Measurements from ENCODE around the gene ATP6V0B. TPM values are rescaled to one million over a fixed set of nuclear protein-coding genes. Genes with fewer than 3 reads are reported as not detected.

ATP6V0B gene
- total RNA-seq, 2 experiments from 2014 or later, result 116 to 122 TPM

- no peak overlapping the region for H3K27ac Mint-ChIP-seq
- DNase-seq, result no peak
- H3K4me3 Mint-ChIP-seq, result peak overlapping the region; percentile 93
- peaks cover 34% of the 10 kb centered on the region for H3K4me1 Mint-ChIP-seq
- no peaks in the 10 kb centered on the region for H3K27me3 Mint-ChIP-seq
- no peaks in the 10 kb centered on the region for H3K9me3 Mint-ChIP-seq
- H3K36me3 Mint-ChIP-seq, result peaks cover 28% of the 10 kb centered on the region
These were observed 3.3 kb upstream of the ATP6V0B start for GRCh38 chr1:43971336-43971980.

- peaks cover 46% of the 10 kb centered on the region for H3K36me3 Mint-ChIP-seq
- H3K4me3 Mint-ChIP-seq, result peak overlapping the region; percentile 85
- DNase-seq, result no peak
- peak overlapping the region; percentile 92 for H3K27ac Mint-ChIP-seq
- no peaks in the 10 kb centered on the region for H3K9me3 Mint-ChIP-seq
- H3K4me1 Mint-ChIP-seq, result peaks cover 55% of the 10 kb centered on the region
- H3K27me3 Mint-ChIP-seq, result no peaks in the 10 kb centered on the region
These were observed 748 bp upstream of the ATP6V0B start for GRCh38 chr1:43973981-43974442.

GRCh38 chr1:43975249-43975961 lies 645 bp downstream of the ATP6V0B start:
- Mint-ChIP-seq H3K9me3 (no peaks in the 10 kb centered on the region), H3K27ac (peak overlapping the region; percentile 78), H3K36me3 (peaks cover 48% of the 10 kb centered on the region), H3K4me3 (peak overlapping the region; percentile 85), H3K27me3 (peaks cover under 1% of the 10 kb centered on the region), H3K4me1 (peaks cover 53% of the 10 kb centered on the region)
- DNase-seq, result peak; percentile 18

GRCh38 chr1:43976045-43976444 lies 1.3 kb downstream of the ATP6V0B start:
- no peak for DNase-seq
- Mint-ChIP-seq H3K27me3 (peaks cover 5% of the 10 kb centered on the region), H3K4me1 (peaks cover 52% of the 10 kb centered on the region), H3K4me3 (peak overlapping the region; percentile 85), H3K27ac (peak overlapping the region; percentile 78), H3K36me3 (peaks cover 48% of the 10 kb centered on the region), H3K9me3 (no peaks in the 10 kb centered on the region)

GRCh38 chr1:43976890-43977289 lies 2.1 kb downstream of the ATP6V0B start:
- no peaks in the 10 kb centered on the region for H3K9me3 Mint-ChIP-seq
- DNase-seq, result no peak
- peaks cover 5% of the 10 kb centered on the region for H3K27me3 Mint-ChIP-seq
- no peak overlapping the region for H3K27ac Mint-ChIP-seq
- peaks cover 48% of the 10 kb centered on the region for H3K36me3 Mint-ChIP-seq
- H3K4me1 Mint-ChIP-seq, result peaks cover 48% of the 10 kb centered on the region
- H3K4me3 Mint-ChIP-seq, result no peak overlapping the region

- H3K9me3 Mint-ChIP-seq, result no peaks in the 10 kb centered on the region
- H3K27me3 Mint-ChIP-seq, result peaks cover 5% of the 10 kb centered on the region
- no peak overlapping the region for H3K27ac Mint-ChIP-seq
- peaks cover 48% of the 10 kb centered on the region for H3K36me3 Mint-ChIP-seq
- H3K4me3 Mint-ChIP-seq, result peak overlapping the region; percentile 82
- DNase-seq, result no peak
- peaks cover 46% of the 10 kb centered on the region for H3K4me1 Mint-ChIP-seq
These were observed 2.9 kb downstream of the ATP6V0B start for GRCh38 chr1:43977376-43978263.

- peaks cover 5% of the 10 kb centered on the region for H3K27me3 Mint-ChIP-seq
- H3K4me3 Mint-ChIP-seq, result peak overlapping the region; percentile 82
- H3K27ac Mint-ChIP-seq, result no peak overlapping the region
These were observed 3.4 kb downstream of the ATP6V0B start for GRCh38 chr1:43978264-43978550.

GRCh38 chr1:43978551-43979260 lies 3.9 kb downstream of the ATP6V0B start, which contains the start of gene B4GALT2:
Gene B4GALT2, plus strand, starts transcription at chr1:43979210. Its CDS starts 1,951 bp downstream, at chr1:43981161.
- peaks cover 41% of the 10 kb centered on the region for H3K4me1 Mint-ChIP-seq
- H3K9me3 Mint-ChIP-seq, result no peaks in the 10 kb centered on the region
- peaks cover 47% of the 10 kb centered on the region for H3K36me3 Mint-ChIP-seq
- DNase-seq, result peak; percentile 71
- H3K27me3 Mint-ChIP-seq, result peaks cover 5% of the 10 kb centered on the region
- peak within 1 kb of the TSS; percentile 90 for H3K4me3 Mint-ChIP-seq
- peak within 1 kb of the TSS; percentile 85 for H3K27ac Mint-ChIP-seq

More at GRCh38 chr1:43978264-43978550, 3.4 kb downstream of the ATP6V0B start:
- peaks cover 48% of the 10 kb centered on the region for H3K36me3 Mint-ChIP-seq
- DNase-seq, result no peak
- H3K9me3 Mint-ChIP-seq, result no peaks in the 10 kb centered on the region
- peaks cover 46% of the 10 kb centered on the region for H3K4me1 Mint-ChIP-seq

- peaks cover 36% of the 10 kb centered on the region for H3K4me1 Mint-ChIP-seq
- DNase-seq, result no peak
- no peaks in the 10 kb centered on the region for H3K9me3 Mint-ChIP-seq
- peaks cover 45% of the 10 kb centered on the region for H3K36me3 Mint-ChIP-seq
- H3K27ac Mint-ChIP-seq, result no peak overlapping the region
- no peak overlapping the region for H3K4me3 Mint-ChIP-seq
- H3K27me3 Mint-ChIP-seq, result peaks cover 5% of the 10 kb centered on the region
These were observed 4.4 kb downstream of the ATP6V0B start for GRCh38 chr1:43979261-43979527.

GRCh38 chr1:43979528-43980254 lies 4.9 kb downstream of the ATP6V0B start:
- no peaks in the 10 kb centered on the region for H3K9me3 Mint-ChIP-seq
- H3K4me1 Mint-ChIP-seq, result peaks cover 34% of the 10 kb centered on the region
- H3K27ac Mint-ChIP-seq, result peak overlapping the region; percentile 85
- H3K36me3 Mint-ChIP-seq, result peaks cover 48% of the 10 kb centered on the region
- H3K4me3 Mint-ChIP-seq, result peak overlapping the region; percentile 90
- H3K27me3 Mint-ChIP-seq, result peaks cover 5% of the 10 kb centered on the region
- peak; percentile 61 for DNase-seq

GRCh38 chr1:43980255-43981134 lies 5.7 kb downstream of the ATP6V0B start:
- H3K27me3 Mint-ChIP-seq, result peaks cover 5% of the 10 kb centered on the region
- peaks cover 48% of the 10 kb centered on the region for H3K36me3 Mint-ChIP-seq
- H3K4me1 Mint-ChIP-seq, result peaks cover 34% of the 10 kb centered on the region
- no peak for DNase-seq
- H3K27ac Mint-ChIP-seq, result no peak overlapping the region
- peak overlapping the region; percentile 90 for H3K4me3 Mint-ChIP-seq
- no peaks in the 10 kb centered on the region for H3K9me3 Mint-ChIP-seq

- no peak for DNase-seq
- H3K4me3 Mint-ChIP-seq, result no peak overlapping the region
- H3K9me3 Mint-ChIP-seq, result no peaks in the 10 kb centered on the region
- no peak overlapping the region for H3K27ac Mint-ChIP-seq
- H3K4me1 Mint-ChIP-seq, result peaks cover 30% of the 10 kb centered on the region
- peaks cover 44% of the 10 kb centered on the region for H3K36me3 Mint-ChIP-seq
- H3K27me3 Mint-ChIP-seq, result peaks cover 5% of the 10 kb centered on the region
These were observed 6.4 kb downstream of the ATP6V0B start for GRCh38 chr1:43981135-43981491.

- no peak for DNase-seq
- peaks cover 5% of the 10 kb centered on the region for H3K27me3 Mint-ChIP-seq
- H3K9me3 Mint-ChIP-seq, result no peaks in the 10 kb centered on the region
- peaks cover 26% of the 10 kb centered on the region for H3K4me1 Mint-ChIP-seq
- no peak overlapping the region for H3K27ac Mint-ChIP-seq
- no peak overlapping the region for H3K4me3 Mint-ChIP-seq
- H3K36me3 Mint-ChIP-seq, result peaks cover 40% of the 10 kb centered on the region
These were observed 6.9 kb downstream of the ATP6V0B start for GRCh38 chr1:43981636-43982035.
